ENCODE measurements around the gene RERE. TPM values are rescaled to one million over a fixed set of nuclear protein-coding genes. Genes with fewer than 3 reads are reported as not detected.
A peak's percentile ranks its signal among the peaks of the same experiment; 100 is the strongest.

RERE gene
- total RNA-seq, 1 donor from 2014 or later = 64.6 TPM

GRCh38 chr1:8321612-8322011 lies 495.8 kb downstream of the RERE start:
- Histone ChIP-seq H3K4me1 (peaks cover 7 to 16% of the 10 kb centered on the region in 2 donors), H3K4me3 (no peak overlapping the region), H3K27me3 (no peaks in the 10 kb centered on the region), H3K9me3 (no peaks in the 10 kb centered on the region), H3K27ac (no peak overlapping the region), H3K36me3 (peaks cover 0 to 12% of the 10 kb centered on the region in 2 donors)
- intact Hi-C loops (cut with DNase I) = no loop called here
- no peak for TF ChIP-seq CTCF (IDR thresholded peaks at IDR 0.05)
- no peak for DNase-seq (ENCODE audit: low spot score in 2 of 2)

- no peaks in the 10 kb centered on the region for H3K27me3 ChIP-seq
- peaks cover 0 to 9% of the 10 kb centered on the region in 2 donors for H3K4me1 ChIP-seq
- H3K27ac ChIP-seq = peak overlapping the region; percentile 40 to 48
- no peaks in the 10 kb centered on the region for H3K36me3 ChIP-seq
- TF ChIP-seq CTCF (IDR thresholded peaks at IDR 0.05) = no peak
- H3K9me3 ChIP-seq = no peaks in the 10 kb centered on the region
- intact Hi-C loops (cut with DNase I) = loop anchor here (2.0 to 10.0 kb wide), 2 partner anchors 30 to 204 kb away; no protein-coding TSS in a partner anchor
- H3K4me3 ChIP-seq = peak overlapping the region; percentile 75 to 86
- no peak for DNase-seq (ENCODE audit: low spot score in 2 of 2)
Measured at GRCh38 chr1:8318436-8318835, 499.0 kb downstream of the RERE start.

DNA sequence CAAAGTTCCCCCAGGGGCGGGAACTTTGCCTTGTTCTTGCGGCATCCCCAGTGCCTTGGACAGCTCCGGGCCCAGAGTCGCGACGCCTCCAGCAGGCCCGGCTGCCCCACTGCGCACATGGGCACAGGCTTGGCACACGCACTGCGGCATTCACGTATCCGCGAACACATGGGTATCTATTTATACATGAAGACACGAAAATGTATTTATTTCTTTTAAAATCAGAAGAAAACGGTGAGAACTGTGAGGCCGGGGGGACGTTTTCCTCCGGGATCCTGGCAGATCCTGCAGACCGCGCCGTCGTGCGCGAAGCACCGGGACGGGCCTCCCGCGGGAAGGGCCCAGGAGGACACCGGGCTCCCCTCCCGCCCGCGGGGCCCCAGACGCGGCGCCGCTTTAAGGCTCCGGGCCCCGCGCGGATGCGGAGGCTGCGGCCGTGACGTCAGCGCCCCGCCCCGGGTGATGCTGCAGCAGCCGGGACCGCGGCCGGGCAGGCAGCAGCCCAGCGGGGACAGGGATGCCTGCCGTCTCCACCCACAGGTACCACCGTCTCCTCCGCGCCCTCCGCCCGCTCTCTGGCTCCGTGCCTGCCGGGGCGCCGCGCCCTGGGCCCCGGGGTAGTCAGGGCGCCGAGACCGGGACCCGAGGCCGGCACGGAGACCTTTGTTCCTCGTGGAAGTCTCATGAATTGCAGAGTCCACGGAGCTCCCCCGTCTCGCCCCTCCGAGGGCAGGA lies 499.6 kb downstream of the RERE start, which contains the start of gene SLC45A1:
TSS of gene SLC45A1 (plus strand) at position 468 of the 735 bp plus-strand sequence. CDS start 6,216 bp downstream, outside the sequence.
- H3K27ac ChIP-seq = peak within 1 kb of the TSS; percentile 40 to 48
- intact Hi-C loops (cut with DNase I) = loop anchor here (2.0 to 10.0 kb wide), 2 partner anchors 31 to 203 kb away; no protein-coding TSS in a partner anchor
- no peaks in the 10 kb centered on the region for H3K36me3 ChIP-seq
- DNase-seq (ENCODE audit: low spot score in 2 of 2) = peak; percentile 26 to 89
- no peaks in the 10 kb centered on the region for H3K27me3 ChIP-seq
- H3K4me1 ChIP-seq = peaks cover 0 to 8% of the 10 kb centered on the region in 2 donors
- H3K4me3 ChIP-seq = peak within 1 kb of the TSS; percentile 75 to 86
- TF ChIP-seq CTCF (IDR thresholded peaks at IDR 0.05) = no peak
- H3K9me3 ChIP-seq = no peaks in the 10 kb centered on the region

GRCh38 chr1:8315573-8316475 lies 501.6 kb downstream of the RERE start:
- Histone ChIP-seq H3K27me3 (no peaks in the 10 kb centered on the region), H3K4me1 (peaks cover 0 to 14% of the 10 kb centered on the region in 2 donors), H3K27ac (no peak overlapping the region), H3K4me3 (no peak overlapping the region), H3K9me3 (no peaks in the 10 kb centered on the region), H3K36me3 (no peaks in the 10 kb centered on the region)
- no peak for TF ChIP-seq CTCF (IDR thresholded peaks at IDR 0.05)
- intact Hi-C loops (cut with DNase I) = loop anchor here (10.0 kb wide), 1 partner anchor 201 kb away; no protein-coding TSS in a partner anchor
- DNase-seq (ENCODE audit: low spot score in 2 of 2) = no peak
